Vagina (tissue), 2 donors: ENCODE results near the gene ABCG2.

Experiments
- POLR2A ChIP-seq, 2 donors: fragments of 450-650 bp; IDR thresholded peaks; one replicate each; pipeline ENCODE4 v1.6.1; 2017; ENCODE audit warnings: antibody characterized with exemption in 2 of 2, mild to moderate bottlenecking in 2 of 2, moderate library complexity in 2 of 2
- TF ChIP-seq, protein P1 (sequence below), 3 experiments: fragments of 450-650 bp in 2 of 3; fragments of 200-600 bp in 1 of 3; sonication (generic) in 1 of 3; IDR thresholded peaks; one replicate each; pipeline ENCODE4 v1.5.1; 2017 to 2019; ENCODE audit warnings: antibody characterized with exemption in 3 of 3, mild to moderate bottlenecking in 2 of 3, moderate library complexity in 2 of 3

DNA sequence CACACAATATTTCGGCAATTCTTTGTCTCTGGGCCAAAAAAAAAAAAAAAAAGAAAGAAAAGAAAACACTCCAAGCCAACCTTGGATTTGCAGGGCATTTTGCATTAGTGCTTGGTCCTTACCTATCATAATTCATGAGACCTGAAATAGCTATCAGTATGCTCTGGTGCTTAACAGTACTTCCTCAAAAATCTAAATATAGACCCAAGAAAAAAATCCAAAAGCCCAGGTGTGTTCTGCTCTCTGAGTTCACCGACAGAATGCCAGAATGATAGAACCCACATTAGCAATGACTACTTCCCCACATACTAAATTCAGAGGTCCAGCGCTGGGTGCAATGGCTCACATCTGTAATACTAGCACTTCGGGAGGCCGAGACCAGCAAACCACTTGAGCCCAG, 42.9 kb downstream of the ABCG2 start:
- no peak for TF ChIP-seq POLR2A (IDR thresholded peaks at IDR 0.05)
- TF ChIP-seq, protein P1, sequence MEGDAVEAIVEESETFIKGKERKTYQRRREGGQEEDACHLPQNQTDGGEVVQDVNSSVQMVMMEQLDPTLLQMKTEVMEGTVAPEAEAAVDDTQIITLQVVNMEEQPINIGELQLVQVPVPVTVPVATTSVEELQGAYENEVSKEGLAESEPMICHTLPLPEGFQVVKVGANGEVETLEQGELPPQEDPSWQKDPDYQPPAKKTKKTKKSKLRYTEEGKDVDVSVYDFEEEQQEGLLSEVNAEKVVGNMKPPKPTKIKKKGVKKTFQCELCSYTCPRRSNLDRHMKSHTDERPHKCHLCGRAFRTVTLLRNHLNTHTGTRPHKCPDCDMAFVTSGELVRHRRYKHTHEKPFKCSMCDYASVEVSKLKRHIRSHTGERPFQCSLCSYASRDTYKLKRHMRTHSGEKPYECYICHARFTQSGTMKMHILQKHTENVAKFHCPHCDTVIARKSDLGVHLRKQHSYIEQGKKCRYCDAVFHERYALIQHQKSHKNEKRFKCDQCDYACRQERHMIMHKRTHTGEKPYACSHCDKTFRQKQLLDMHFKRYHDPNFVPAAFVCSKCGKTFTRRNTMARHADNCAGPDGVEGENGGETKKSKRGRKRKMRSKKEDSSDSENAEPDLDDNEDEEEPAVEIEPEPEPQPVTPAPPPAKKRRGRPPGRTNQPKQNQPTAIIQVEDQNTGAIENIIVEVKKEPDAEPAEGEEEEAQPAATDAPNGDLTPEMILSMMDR (IDR thresholded peaks at IDR 0.05) = no peak
